PFSK-1 (cell line): ENCODE measurements around the gene CFAP57.

Experiments used
- POLR2AphosphoS5 ChIP-seq: IDR thresholded peaks from 2 replicates; pipeline ENCODE4 v1.6.1; 2012; ENCODE audit warnings: low read depth, mild to moderate bottlenecking, control low read depth, low read length, moderate library complexity
- REST ChIP-seq, 2 experiments: IDR thresholded peaks; 2 replicates each; pipeline versions ENCODE4 v1.6.1 to v1.8.0; 2011 to 2012; ENCODE audit warnings: low read depth in 2 of 2, low read length in 2 of 2, control low read depth in 1 of 2, inconsistent platforms in 1 of 2, mild to moderate bottlenecking in 1 of 2, moderate library complexity in 1 of 2; ENCODE audit not compliant: insufficient read depth in 1 of 2
- SIN3A ChIP-seq: IDR thresholded peaks from 2 replicates; pipeline ENCODE4 v1.6.1; 2012; ENCODE audit warnings: mild to moderate bottlenecking, low read length, moderate library complexity, borderline replicate concordance; ENCODE audit not compliant: insufficient read depth

GRCh38 chr1:43188106-43188505, 16.0 kb downstream of the CFAP57 start:
- TF ChIP-seq SIN3A, result no peak
- TF ChIP-seq POLR2AphosphoS5, result no peak
- TF ChIP-seq REST (IDR thresholded peaks at IDR 0.05; ENCODE audit: insufficient read depth in 1 of 2, low read depth in 2 of 2, low read length in 2 of 2), result no peak
